ENCODE results near the gene KRTAP27-1. TPM values are rescaled to one million over a fixed set of nuclear protein-coding genes. Genes with fewer than 3 reads are reported as not detected.

Gene KRTAP27-1
- polyA plus RNA-seq, 1 donor (not counting 4 experiments of a cell fraction or from before 2014, with no cell fraction given), result not detected

DNA sequence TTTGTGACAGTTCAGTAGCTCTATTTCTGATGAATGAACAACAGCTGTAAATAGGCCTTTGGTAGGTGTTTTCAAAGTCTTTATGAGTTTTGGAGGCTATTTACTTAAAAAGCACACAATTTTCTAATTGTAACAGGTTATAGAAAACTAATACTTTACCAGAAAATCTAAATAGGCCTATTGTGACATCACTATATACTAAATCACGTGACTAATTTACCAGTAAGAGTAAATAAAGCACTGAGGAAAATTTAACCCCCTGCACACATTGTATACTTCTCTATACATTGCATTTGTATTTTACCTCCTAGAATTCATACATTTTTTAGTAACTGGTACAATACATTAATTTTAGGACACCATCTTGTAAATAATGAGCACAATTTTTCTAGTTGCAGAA, 32.4 kb downstream of the KRTAP27-1 start:
- H3K36me3 ChIP-seq (ENCODE audit: control insufficient read depth in 2 of 2, extremely low read depth in 1 of 2, insufficient read depth in 2 of 2, low read length in 2 of 2), result no peaks in the 10 kb centered on the region
- H2AFZ ChIP-seq (ENCODE audit: control insufficient read depth, low read length), result no peak overlapping the region
- FAIRE-seq (no peak), DNase-seq (ENCODE audit: low read depth, low spot score) (no peak)
- no peaks in the 10 kb centered on the region for H3K4me1 ChIP-seq (ENCODE audit: control insufficient read depth, extremely low read depth, insufficient read depth, low read length)
- H4K20me1 ChIP-seq (ENCODE audit: control insufficient read depth, extremely low read depth, insufficient read depth, low read length), result no peaks in the 10 kb centered on the region
- no peak overlapping the region for H3K4me2 ChIP-seq (ENCODE audit: control insufficient read depth, extremely low read depth, insufficient read depth, low read depth, low read length)
- TF ChIP-seq EZH2 (IDR thresholded peaks at IDR 0.05; ENCODE audit: low read length), result no peak
- TF ChIP-seq, protein P1, sequence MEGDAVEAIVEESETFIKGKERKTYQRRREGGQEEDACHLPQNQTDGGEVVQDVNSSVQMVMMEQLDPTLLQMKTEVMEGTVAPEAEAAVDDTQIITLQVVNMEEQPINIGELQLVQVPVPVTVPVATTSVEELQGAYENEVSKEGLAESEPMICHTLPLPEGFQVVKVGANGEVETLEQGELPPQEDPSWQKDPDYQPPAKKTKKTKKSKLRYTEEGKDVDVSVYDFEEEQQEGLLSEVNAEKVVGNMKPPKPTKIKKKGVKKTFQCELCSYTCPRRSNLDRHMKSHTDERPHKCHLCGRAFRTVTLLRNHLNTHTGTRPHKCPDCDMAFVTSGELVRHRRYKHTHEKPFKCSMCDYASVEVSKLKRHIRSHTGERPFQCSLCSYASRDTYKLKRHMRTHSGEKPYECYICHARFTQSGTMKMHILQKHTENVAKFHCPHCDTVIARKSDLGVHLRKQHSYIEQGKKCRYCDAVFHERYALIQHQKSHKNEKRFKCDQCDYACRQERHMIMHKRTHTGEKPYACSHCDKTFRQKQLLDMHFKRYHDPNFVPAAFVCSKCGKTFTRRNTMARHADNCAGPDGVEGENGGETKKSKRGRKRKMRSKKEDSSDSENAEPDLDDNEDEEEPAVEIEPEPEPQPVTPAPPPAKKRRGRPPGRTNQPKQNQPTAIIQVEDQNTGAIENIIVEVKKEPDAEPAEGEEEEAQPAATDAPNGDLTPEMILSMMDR (optimal IDR thresholded peaks at IDR 0.05 in 1 of 3, IDR thresholded peaks at IDR 0.05 in 1 of 3, conservative IDR thresholded peaks at IDR 0.05 in 1 of 3; ENCODE audit: extremely low read depth in 1 of 3, insufficient read depth in 2 of 3, low read length in 3 of 3), result no peak
- dilution Hi-C loops (cut with MboI; ENCODE audit: extremely low pct_ligation_motif_present, low sequenced_read_pairs), result no loop called here
- H3K27me3 ChIP-seq (ENCODE audit: control insufficient read depth, extremely low read depth, insufficient read depth, low read length), result no peaks in the 10 kb centered on the region
- H3K9me3 ChIP-seq (ENCODE audit: control insufficient read depth, low read depth, low read length), result no peaks in the 10 kb centered on the region
- H3K4me3 ChIP-seq (ENCODE audit: control insufficient read depth in 2 of 3, extremely low read depth in 1 of 3, insufficient read depth in 2 of 3, low read depth in 1 of 3, low read length in 3 of 3), result no peak overlapping the region
- no peak overlapping the region for H3K9ac ChIP-seq (ENCODE audit: control insufficient read depth, extremely low read depth, insufficient read depth, low read length)
- no peak overlapping the region for H3K27ac ChIP-seq (ENCODE audit: control insufficient read depth, insufficient read depth, low read length)
- H3K79me2 ChIP-seq (ENCODE audit: control insufficient read depth, insufficient read depth, low read length), result no peaks in the 10 kb centered on the region
- H3K9me1 ChIP-seq (ENCODE audit: control insufficient read depth, extremely low read depth, insufficient read depth, low read length), result no peaks in the 10 kb centered on the region

DNA sequence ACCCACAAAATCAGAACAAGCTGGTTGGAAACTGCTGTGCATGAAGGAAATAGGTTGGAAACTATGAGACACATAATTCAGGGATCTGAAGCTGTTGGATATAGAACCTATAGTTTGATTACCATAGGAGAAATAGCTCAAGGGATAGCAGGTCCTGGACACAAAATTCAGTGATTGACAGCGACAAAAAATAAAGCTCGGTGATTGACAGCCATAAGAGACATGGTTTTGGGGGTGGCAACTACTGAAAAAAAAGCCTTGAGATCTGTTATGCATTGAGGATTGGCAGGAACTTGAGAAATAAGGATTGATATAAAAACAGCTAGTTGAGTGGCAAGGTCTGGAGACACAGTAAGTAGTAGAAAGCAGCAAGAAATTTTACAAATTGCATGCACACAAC, 48.3 kb downstream of the KRTAP27-1 start, which contains the start of gene KRTAP25-1:
Gene KRTAP25-1 (minus strand): TSS at position 300 of the 400 bp plus-strand sequence. CDS start 24 bp downstream, at position 276.
- Histone ChIP-seq H3K9me3 (ENCODE audit: control insufficient read depth, low read depth, low read length) (no peaks in the 10 kb centered on the region), H3K4me2 (ENCODE audit: control insufficient read depth, extremely low read depth, insufficient read depth, low read depth, low read length) (no peak within 1 kb of the TSS), H3K27ac (ENCODE audit: control insufficient read depth, insufficient read depth, low read length) (no peak within 1 kb of the TSS), H3K4me1 (ENCODE audit: control insufficient read depth, extremely low read depth, insufficient read depth, low read length) (no peaks in the 10 kb centered on the region), H3K36me3 (ENCODE audit: control insufficient read depth in 2 of 2, extremely low read depth in 1 of 2, insufficient read depth in 2 of 2, low read length in 2 of 2) (no peaks in the 10 kb centered on the region), H3K4me3 (ENCODE audit: control insufficient read depth in 2 of 3, extremely low read depth in 1 of 3, insufficient read depth in 2 of 3, low read depth in 1 of 3, low read length in 3 of 3) (no peak within 1 kb of the TSS), H3K9ac (ENCODE audit: control insufficient read depth, extremely low read depth, insufficient read depth, low read length) (no peak within 1 kb of the TSS), H3K9me1 (ENCODE audit: control insufficient read depth, extremely low read depth, insufficient read depth, low read length) (no peaks in the 10 kb centered on the region), H4K20me1 (ENCODE audit: control insufficient read depth, extremely low read depth, insufficient read depth, low read length) (no peaks in the 10 kb centered on the region), H2AFZ (ENCODE audit: control insufficient read depth, low read length) (no peak within 1 kb of the TSS), H3K27me3 (ENCODE audit: control insufficient read depth, extremely low read depth, insufficient read depth, low read length) (no peaks in the 10 kb centered on the region), H3K79me2 (ENCODE audit: control insufficient read depth, insufficient read depth, low read length) (no peaks in the 10 kb centered on the region)
- TF ChIP-seq, protein P1 (optimal IDR thresholded peaks at IDR 0.05 in 1 of 3, IDR thresholded peaks at IDR 0.05 in 1 of 3, conservative IDR thresholded peaks at IDR 0.05 in 1 of 3; ENCODE audit: extremely low read depth in 1 of 3, insufficient read depth in 2 of 3, low read length in 3 of 3), result no peak
- no peak for TF ChIP-seq EZH2 (IDR thresholded peaks at IDR 0.05; ENCODE audit: low read length)
- dilution Hi-C loops (cut with MboI; ENCODE audit: extremely low pct_ligation_motif_present, low sequenced_read_pairs), result no loop called here
- DNase-seq (ENCODE audit: low read depth, low spot score), result no peak
- no peak for FAIRE-seq

Small RNA genes within 50 kb of the gene (small RNA-seq; reads per million reads assigned to genes)
- gene KRTAP23-1 (ENCODE audit: insufficient read length in 3 of 3, low read depth in 3 of 3, low replicate concordance in 1 of 3), result 0 reads per million in 3 experiments
- gene MIR4327 (ENCODE audit: insufficient read length in 3 of 3, low read depth in 3 of 3, low replicate concordance in 1 of 3), result 0 reads per million in 3 experiments

Other genes with a start within 250 kb of the KRTAP27-1 start
- 0.16 to 0.28 TPM in 2 of 3 replicates, not detected in the other for gene CLDN17, start 170.9 kb downstream of the KRTAP27-1 start, polyA plus RNA-seq
- 0.07 to 0.18 TPM in 2 of 3 replicates, not detected in the other for gene CLDN8, start 121.6 kb downstream of the KRTAP27-1 start, polyA plus RNA-seq
- gene KRTAP24-1, start 54.7 kb downstream of the KRTAP27-1 start, polyA plus RNA-seq, result not detected in 3 replicates
- not detected in 3 replicates for gene KRTAP25-1, start 48.2 kb downstream of the KRTAP27-1 start, polyA plus RNA-seq
- gene KRTAP26-1, start 17.4 kb downstream of the KRTAP27-1 start, polyA plus RNA-seq, result not detected in 3 replicates
- gene KRTAP23-1, start 10.9 kb upstream of the KRTAP27-1 start, polyA plus RNA-seq, result not detected in 3 replicates
- not detected in 3 replicates for gene KRTAP13-2, start 34.6 kb upstream of the KRTAP27-1 start, polyA plus RNA-seq
- gene KRTAP13-1, start 58.3 kb upstream of the KRTAP27-1 start, polyA plus RNA-seq, result not detected in 3 replicates
- not detected in 3 replicates for gene KRTAP13-3, start 88.2 kb upstream of the KRTAP27-1 start, polyA plus RNA-seq
- gene KRTAP13-4, start 92.5 kb upstream of the KRTAP27-1 start, polyA plus RNA-seq, result not detected in 3 replicates
- gene KRTAP15-1, start 102.6 kb upstream of the KRTAP27-1 start, polyA plus RNA-seq, result not detected in 3 replicates
- 0.44 to 0.72 TPM in 2 of 3 replicates, not detected in the other for gene KRTAP19-1, start 142.7 kb upstream of the KRTAP27-1 start, polyA plus RNA-seq
- not detected in 3 replicates for gene KRTAP19-2, start 149.7 kb upstream of the KRTAP27-1 start, polyA plus RNA-seq
- not detected in 3 replicates for gene KRTAP19-3, start 154.3 kb upstream of the KRTAP27-1 start, polyA plus RNA-seq
- gene KRTAP19-4, start 159.5 kb upstream of the KRTAP27-1 start, polyA plus RNA-seq, result not detected in 3 replicates
- not detected in 3 replicates for gene KRTAP19-5, start 164.4 kb upstream of the KRTAP27-1 start, polyA plus RNA-seq
- gene KRTAP19-6, start 204.2 kb upstream of the KRTAP27-1 start, polyA plus RNA-seq, result not detected in 3 replicates
- not detected in 3 replicates for gene KRTAP19-7, start 223.6 kb upstream of the KRTAP27-1 start, polyA plus RNA-seq